HepG2 (cell line): ENCODE results near the gene ZNF530. TPM values are rescaled to one million over a fixed set of nuclear protein-coding genes. Genes with fewer than 3 reads are reported as not detected.

ENCODE experiments used
- BCLAF1 ChIP-seq: fragments of 450-650 bp; IDR thresholded peaks from 2 replicates; pipeline ENCODE4 v1.6.1; 2017; ENCODE audit warnings: mild to moderate bottlenecking
- CCAR2 ChIP-seq: fragments of 200-400 bp; formaldehyde crosslinking; optimal IDR thresholded peaks from 2 replicates; pipeline ENCODE3; 2018; ENCODE audit warnings: low read depth, mild to moderate bottlenecking, low read length, moderate library complexity
- NAIF1 ChIP-seq: sonication (generic); formaldehyde crosslinking; IDR thresholded peaks from 2 replicates; pipeline ENCODE4 v1.5.0; 2020; ENCODE audit warnings: mild to moderate bottlenecking, missing genetic modification reagents, borderline replicate concordance
- NFKB2 ChIP-seq: sonication (generic); formaldehyde crosslinking; IDR thresholded peaks from 2 replicates; pipeline ENCODE4 v1.4.0; 2020; ENCODE audit warnings: missing genetic modification reagents, borderline replicate concordance
- PAX8 ChIP-seq: sonication (generic); formaldehyde crosslinking; IDR thresholded peaks from 2 replicates; pipeline ENCODE4 v1.8.0; 2022; ENCODE audit warnings: mild to moderate bottlenecking, missing genetic modification reagents, borderline replicate concordance
- SRSF9 ChIP-seq: fragments of 200-400 bp; formaldehyde crosslinking; IDR thresholded peaks from 2 replicates; pipeline ENCODE4 v1.6.1; 2018; ENCODE audit warnings: borderline replicate concordance, mild to moderate bottlenecking, low read depth, low read length; ENCODE audit not compliant: insufficient read depth, poor library complexity, severe bottlenecking
- ZBTB49 ChIP-seq: sonication (generic); formaldehyde crosslinking; IDR thresholded peaks from 2 replicates; pipeline ENCODE4 v1.4.0; 2020; ENCODE audit warnings: missing genetic modification reagents, borderline replicate concordance
- ZNF124 ChIP-seq: sonication (generic); formaldehyde crosslinking; IDR thresholded peaks from 2 replicates; pipeline ENCODE4 v1.4.0; 2020; ENCODE audit warnings: missing genetic modification reagents
- ZNF253 ChIP-seq: sonication (generic); formaldehyde crosslinking; IDR thresholded peaks from 2 replicates; pipeline ENCODE4 v1.8.0; 2022; ENCODE audit warnings: mild to moderate bottlenecking, missing genetic modification reagents, borderline replicate concordance
- ZNF296 ChIP-seq: sonication (generic); formaldehyde crosslinking; conservative IDR thresholded peaks from 2 replicates; pipeline ENCODE4 v1.5.0; 2020; ENCODE audit warnings: mild to moderate bottlenecking, missing genetic modification reagents
- ZNF326 ChIP-seq: sonication (generic); formaldehyde crosslinking; IDR thresholded peaks from 2 replicates; pipeline ENCODE4 v1.4.0; 2020; ENCODE audit warnings: missing genetic modification reagents, borderline replicate concordance
- ZNF552 ChIP-seq: sonication (generic); formaldehyde crosslinking; IDR thresholded peaks from 2 replicates; pipeline ENCODE4 v1.9.0; 2022; ENCODE audit warnings: missing genetic modification reagents, mild to moderate bottlenecking, borderline replicate concordance
- ZNF572 ChIP-seq: sonication (generic); formaldehyde crosslinking; IDR thresholded peaks from 2 replicates; pipeline ENCODE4 v1.5.1; 2020; ENCODE audit warnings: mild to moderate bottlenecking, missing genetic modification reagents
- ZSCAN12 ChIP-seq: sonication (generic); formaldehyde crosslinking; IDR thresholded peaks from 2 replicates; pipeline ENCODE4 v1.9.0; 2021; ENCODE audit warnings: mild to moderate bottlenecking, missing genetic modification reagents
- polyA plus RNA-seq, 8 experiments: library from polyadenylated mRNA; depleted of rRNA in 3 of 8; stranded (reverse) in 7 of 8; unstranded in 1 of 8; fragments of >200 nt; fragmentation: Illumina TruSeq in 4 of 8; extraction: Trizol in 4 of 8; gene quantifications; 2 replicates each; pipeline versions ENCODE4 v1.2.1 to v1.2.3, GENCODE V29; 2011 to 2016; ENCODE audit warnings: low read depth in 4 of 8, missing spikeins in 1 of 8, mixed read lengths in 1 of 8; ENCODE audit not compliant: insufficient read depth in 1 of 8
- total RNA-seq, 5 experiments: library from RNA; depleted of rRNA; stranded (reverse); fragments of >200 nt; fragmentation: Illumina TruSeq; extraction: Trizol; gene quantifications; 2 replicates each; pipeline ENCODE4 v1.2.3, GENCODE V29; 2016; ENCODE audit warnings: low read depth in 1 of 5
- TF ChIP-seq, protein P1 (sequence below): sonication (generic); formaldehyde crosslinking; IDR thresholded peaks from 2 replicates; pipeline ENCODE4 v1.4.0; 2020; ENCODE audit warnings: missing genetic modification reagents
- TF ChIP-seq, protein P2 (sequence below): IDR thresholded peaks from 2 replicates; pipeline ENCODE4 v1.6.1; 2016
- TF ChIP-seq, protein P3 (sequence below): sonication (generic); formaldehyde crosslinking; IDR thresholded peaks from 2 replicates; pipeline ENCODE4 v1.4.0; 2020; ENCODE audit warnings: missing genetic modification reagents, mild to moderate bottlenecking, borderline replicate concordance

Gene ZNF530
- total and polyA plus RNA-seq, 2 of the 13 experiments (the other 11 are each of a cell fraction or from before 2014, with no cell fraction given) = 1.1 to 7.8 TPM

DNA sequence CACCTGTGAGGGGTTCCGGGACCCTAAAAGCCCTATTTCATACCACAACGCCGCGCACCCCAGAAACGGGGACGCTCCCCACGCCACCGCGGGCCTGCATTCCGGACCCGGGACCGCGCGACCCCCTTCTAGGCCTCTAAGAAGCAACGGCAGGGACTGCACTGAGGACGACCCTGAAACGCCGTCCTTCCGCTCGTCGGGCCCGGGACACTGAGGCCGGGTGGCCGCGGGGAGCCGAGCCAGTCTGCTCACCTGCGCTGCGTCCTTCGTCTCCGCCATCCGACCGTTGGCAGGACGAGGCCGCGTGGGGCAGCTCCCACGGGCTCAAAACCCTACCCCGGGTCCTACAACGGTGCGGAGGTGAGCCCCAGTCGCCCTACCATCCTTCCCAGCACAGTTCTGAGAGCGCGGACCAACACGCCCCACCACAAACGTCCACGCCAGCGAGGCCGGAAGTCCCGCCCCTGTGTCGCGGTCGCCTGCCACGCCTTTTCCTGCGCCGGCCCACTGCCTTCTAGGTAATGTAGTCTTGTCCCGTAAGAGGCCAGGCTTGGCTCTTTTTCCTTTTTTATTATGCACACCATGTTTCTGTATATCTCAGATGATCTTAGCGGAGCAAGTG, 40.2 kb upstream of the ZNF530 start, which contains the start of gene ZNF550 (continued):
- TF ChIP-seq, protein P1, sequence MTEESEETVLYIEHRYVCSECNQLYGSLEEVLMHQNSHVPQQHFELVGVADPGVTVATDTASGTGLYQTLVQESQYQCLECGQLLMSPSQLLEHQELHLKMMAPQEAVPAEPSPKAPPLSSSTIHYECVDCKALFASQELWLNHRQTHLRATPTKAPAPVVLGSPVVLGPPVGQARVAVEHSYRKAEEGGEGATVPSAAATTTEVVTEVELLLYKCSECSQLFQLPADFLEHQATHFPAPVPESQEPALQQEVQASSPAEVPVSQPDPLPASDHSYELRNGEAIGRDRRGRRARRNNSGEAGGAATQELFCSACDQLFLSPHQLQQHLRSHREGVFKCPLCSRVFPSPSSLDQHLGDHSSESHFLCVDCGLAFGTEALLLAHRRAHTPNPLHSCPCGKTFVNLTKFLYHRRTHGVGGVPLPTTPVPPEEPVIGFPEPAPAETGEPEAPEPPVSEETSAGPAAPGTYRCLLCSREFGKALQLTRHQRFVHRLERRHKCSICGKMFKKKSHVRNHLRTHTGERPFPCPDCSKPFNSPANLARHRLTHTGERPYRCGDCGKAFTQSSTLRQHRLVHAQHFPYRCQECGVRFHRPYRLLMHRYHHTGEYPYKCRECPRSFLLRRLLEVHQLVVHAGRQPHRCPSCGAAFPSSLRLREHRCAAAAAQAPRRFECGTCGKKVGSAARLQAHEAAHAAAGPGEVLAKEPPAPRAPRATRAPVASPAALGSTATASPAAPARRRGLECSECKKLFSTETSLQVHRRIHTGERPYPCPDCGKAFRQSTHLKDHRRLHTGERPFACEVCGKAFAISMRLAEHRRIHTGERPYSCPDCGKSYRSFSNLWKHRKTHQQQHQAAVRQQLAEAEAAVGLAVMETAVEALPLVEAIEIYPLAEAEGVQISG (CRISPR knock-in tag) = peak; percentile 82
- no peak for TF ChIP-seq ZBTB49
- TF ChIP-seq NFKB2 (CRISPR knock-in tag) = peak; percentile 30; the same call in 1 of the 2 replicates
- peak; percentile 28; the same call in 1 of the 2 replicates for TF ChIP-seq PAX8 (CRISPR knock-in tag)
- TF ChIP-seq NAIF1 (CRISPR knock-in tag) = no peak
- no peak for TF ChIP-seq ZNF572 (CRISPR knock-in tag)
- TF ChIP-seq ZNF124 (CRISPR knock-in tag) = no peak; the same call in 1 of the 2 replicates
- TF ChIP-seq CCAR2 = no peak
- TF ChIP-seq ZNF326 (CRISPR knock-in tag) = no peak
- TF ChIP-seq, protein P2, sequence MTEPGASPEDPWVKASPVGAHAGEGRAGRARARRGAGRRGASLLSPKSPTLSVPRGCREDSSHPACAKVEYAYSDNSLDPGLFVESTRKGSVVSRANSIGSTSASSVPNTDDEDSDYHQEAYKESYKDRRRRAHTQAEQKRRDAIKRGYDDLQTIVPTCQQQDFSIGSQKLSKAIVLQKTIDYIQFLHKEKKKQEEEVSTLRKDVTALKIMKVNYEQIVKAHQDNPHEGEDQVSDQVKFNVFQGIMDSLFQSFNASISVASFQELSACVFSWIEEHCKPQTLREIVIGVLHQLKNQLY (CRISPR knock-in tag) = no peak
- no peak for TF ChIP-seq ZNF296 (CRISPR knock-in tag)
- TF ChIP-seq, protein P3, sequence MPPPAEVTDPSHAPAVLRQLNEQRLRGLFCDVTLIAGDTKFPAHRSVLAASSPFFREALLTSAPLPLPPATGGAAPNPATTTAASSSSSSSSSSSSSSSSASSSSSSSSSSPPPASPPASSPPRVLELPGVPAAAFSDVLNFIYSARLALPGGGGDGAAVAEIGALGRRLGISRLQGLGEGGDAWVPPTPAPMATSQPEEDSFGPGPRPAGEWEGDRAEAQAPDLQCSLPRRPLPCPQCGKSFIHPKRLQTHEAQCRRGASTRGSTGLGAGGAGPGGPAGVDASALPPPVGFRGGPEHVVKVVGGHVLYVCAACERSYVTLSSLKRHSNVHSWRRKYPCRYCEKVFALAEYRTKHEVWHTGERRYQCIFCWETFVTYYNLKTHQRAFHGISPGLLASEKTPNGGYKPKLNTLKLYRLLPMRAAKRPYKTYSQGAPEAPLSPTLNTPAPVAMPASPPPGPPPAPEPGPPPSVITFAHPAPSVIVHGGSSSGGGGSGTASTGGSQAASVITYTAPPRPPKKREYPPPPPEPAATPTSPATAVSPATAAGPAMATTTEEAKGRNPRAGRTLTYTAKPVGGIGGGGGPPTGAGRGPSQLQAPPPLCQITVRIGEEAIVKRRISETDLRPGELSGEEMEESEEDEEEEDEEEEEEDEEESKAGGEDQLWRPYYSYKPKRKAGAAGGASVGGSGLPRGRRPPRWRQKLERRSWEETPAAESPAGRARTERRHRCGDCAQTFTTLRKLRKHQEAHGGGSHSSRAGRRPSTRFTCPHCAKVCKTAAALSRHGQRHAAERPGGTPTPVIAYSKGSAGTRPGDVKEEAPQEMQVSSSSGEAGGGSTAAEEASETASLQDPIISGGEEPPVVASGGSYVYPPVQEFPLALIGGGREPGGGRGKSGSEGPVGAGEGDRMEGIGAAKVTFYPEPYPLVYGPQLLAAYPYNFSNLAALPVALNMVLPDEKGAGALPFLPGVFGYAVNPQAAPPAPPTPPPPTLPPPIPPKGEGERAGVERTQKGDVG (CRISPR knock-in tag) = no peak
- TF ChIP-seq BCLAF1 = no peak
- no peak for TF ChIP-seq ZNF552 (CRISPR knock-in tag)
- TF ChIP-seq SRSF9 = no peak
- no peak for TF ChIP-seq ZNF253
- no peak for TF ChIP-seq ZSCAN12 (CRISPR knock-in tag)
